GOT3 (cell line): Measurements from ENCODE around the gene AKAP11.

Experiments used
- DNase-seq: peaks from one replicate; lab custom pipeline; 2025; ENCODE audit warnings: mixed read lengths; lab: John Stamatoyannopoulos, UW

AKAP11 gene

GRCh38 chr13:42333613-42334328, 61.8 kb downstream of the AKAP11 start:
- DNase-seq = no peak

- no peak for DNase-seq
Measured at GRCh38 chr13:42334329-42334706, 62.4 kb downstream of the AKAP11 start.

GRCh38 chr13:42337808-42338600, 66.1 kb downstream of the AKAP11 start:
- no peak for DNase-seq

GRCh38 chr13:42345367-42345766, 73.4 kb downstream of the AKAP11 start:
- DNase-seq = no peak

GRCh38 chr13:42348576-42348975, 76.6 kb downstream of the AKAP11 start:
- no peak for DNase-seq

- no peak for DNase-seq
Measured at GRCh38 chr13:42350141-42350540, 78.2 kb downstream of the AKAP11 start.

- no peak for DNase-seq
Measured at GRCh38 chr13:42354241-42355091, 82.5 kb downstream of the AKAP11 start.

GRCh38 chr13:42355092-42355485, 83.1 kb downstream of the AKAP11 start:
- DNase-seq = no peak

- DNase-seq = no peak
Measured at GRCh38 chr13:42355491-42356183, 83.7 kb downstream of the AKAP11 start.

GRCh38 chr13:42356184-42356575, 84.2 kb downstream of the AKAP11 start:
- no peak for DNase-seq

GRCh38 chr13:42360046-42360574, 88.2 kb downstream of the AKAP11 start:
- no peak for DNase-seq

GRCh38 chr13:42361701-42362100, 89.7 kb downstream of the AKAP11 start:
- DNase-seq = no peak

GRCh38 chr13:42363941-42364612, 92.1 kb downstream of the AKAP11 start:
- no peak for DNase-seq

- DNase-seq = no peak
Measured at GRCh38 chr13:42364613-42365000, 92.7 kb downstream of the AKAP11 start.

- no peak for DNase-seq
Measured at GRCh38 chr13:42367831-42368230, 95.9 kb downstream of the AKAP11 start.

GRCh38 chr13:42369071-42369797, 97.3 kb downstream of the AKAP11 start:
- no peak for DNase-seq

- no peak for DNase-seq
Measured at GRCh38 chr13:42370229-42370628, 98.3 kb downstream of the AKAP11 start.
